BJ (cell line): ENCODE measurements around the gene C16orf74. TPM values are rescaled to one million over a fixed set of nuclear protein-coding genes. Genes with fewer than 3 reads are reported as not detected.

Experiments used
- CTCF ChIA-PET: fragments of 350-600 bp; formaldehyde crosslinking; extraction: SDS; loops from one replicate; lab custom pipeline; 2021; ENCODE audit warnings: antibody characterized with exemption, inconsistent platforms; lab: Yijun Ruan, JAX
- POLR2A ChIA-PET: fragments of 300-600 bp; sonication (Branson Sonifier 250); formaldehyde crosslinking; extraction: SDS; loops from one replicate; lab custom pipeline; 2021; ENCODE audit warnings: antibody characterized with exemption; lab: Charles Lee
- DNase-seq: peaks from one replicate; pipeline ENCODE4 v3.0.0-alpha.2; 2011; ENCODE audit warnings: low read depth
- H3K27me3 ChIP-seq: 2 replicates; pipeline ENCODE4 v1.6.0; 2011; ENCODE audit warnings: low read length; ENCODE audit not compliant: control insufficient read depth, insufficient read depth
- H3K36me3 ChIP-seq: 2 replicates; pipeline ENCODE4 v1.5.1; 2011; ENCODE audit warnings: low read length; ENCODE audit not compliant: control insufficient read depth, insufficient read depth
- H3K4me3 ChIP-seq: 2 replicates; pipeline ENCODE4 v1.5.1; 2011; ENCODE audit warnings: low read depth, mild to moderate bottlenecking, control low read depth, low read length
- polyA plus RNA-seq: library from polyadenylated mRNA; depleted of rRNA; stranded (reverse); fragments of >200 nt; gene quantifications from 2 replicates; pipeline ENCODE4 v1.2.3, GENCODE V29; 2011
- TF ChIP-seq, protein P1 (sequence below): IDR thresholded peaks from 2 replicates; pipeline ENCODE4 v1.5.1; 2011; ENCODE audit warnings: low read depth, mild to moderate bottlenecking, control low read depth, inconsistent platforms, low read length, moderate library complexity; ENCODE audit not compliant: insufficient read depth

The C16orf74 gene
- polyA plus RNA-seq, 1 experiment: 2.9 TPM

DNA sequence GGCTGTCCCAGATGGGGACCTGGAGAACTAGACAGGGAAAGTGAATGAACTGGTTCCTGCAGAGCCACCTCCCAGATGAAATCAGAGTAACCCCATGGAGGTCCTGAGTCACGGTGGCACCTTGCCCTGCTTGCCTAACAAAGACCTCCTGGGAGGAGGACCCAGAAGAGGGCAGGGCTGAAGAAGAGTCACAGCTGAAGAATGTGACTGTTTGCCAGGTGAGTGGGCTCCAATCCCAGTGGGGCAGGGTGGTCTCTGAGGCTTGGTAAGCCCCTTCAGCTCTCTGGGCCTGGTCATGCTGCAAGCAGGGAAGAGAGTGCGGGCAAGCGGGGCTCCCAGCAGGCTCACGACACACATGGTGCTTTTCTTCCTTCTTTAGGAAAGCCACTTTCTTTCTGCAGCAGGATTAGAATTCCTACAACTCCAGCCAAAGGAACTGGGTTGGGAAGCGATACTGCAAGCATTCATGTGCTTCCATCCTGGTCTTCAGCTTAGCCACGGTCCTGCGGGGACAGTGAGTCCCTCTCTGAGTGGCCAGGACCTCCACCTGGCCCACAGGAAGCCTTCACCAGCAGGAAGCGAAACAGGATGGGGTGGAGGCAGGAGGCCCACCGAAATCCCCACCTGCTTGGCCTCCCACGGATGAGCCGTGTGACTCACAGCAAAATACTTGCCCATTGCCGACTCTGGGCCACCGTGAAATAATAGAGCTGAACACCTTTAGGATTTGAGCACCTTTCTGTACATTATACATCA is 4.3 kb downstream of the C16orf74 start:
- Histone ChIP-seq H3K36me3 (no peaks in the 10 kb centered on the region), H3K4me3 (no peak overlapping the region), H3K27me3 (no peaks in the 10 kb centered on the region)
- POLR2A ChIA-PET: no interaction called here
- CTCF ChIA-PET: interaction anchor here (0.8 to 1.9 kb wide), 3 partner anchors 9 to 28 kb away, joined by 3 to 5 read pairs (median 4); no protein-coding TSS in a partner anchor
- TF ChIP-seq, protein P1, sequence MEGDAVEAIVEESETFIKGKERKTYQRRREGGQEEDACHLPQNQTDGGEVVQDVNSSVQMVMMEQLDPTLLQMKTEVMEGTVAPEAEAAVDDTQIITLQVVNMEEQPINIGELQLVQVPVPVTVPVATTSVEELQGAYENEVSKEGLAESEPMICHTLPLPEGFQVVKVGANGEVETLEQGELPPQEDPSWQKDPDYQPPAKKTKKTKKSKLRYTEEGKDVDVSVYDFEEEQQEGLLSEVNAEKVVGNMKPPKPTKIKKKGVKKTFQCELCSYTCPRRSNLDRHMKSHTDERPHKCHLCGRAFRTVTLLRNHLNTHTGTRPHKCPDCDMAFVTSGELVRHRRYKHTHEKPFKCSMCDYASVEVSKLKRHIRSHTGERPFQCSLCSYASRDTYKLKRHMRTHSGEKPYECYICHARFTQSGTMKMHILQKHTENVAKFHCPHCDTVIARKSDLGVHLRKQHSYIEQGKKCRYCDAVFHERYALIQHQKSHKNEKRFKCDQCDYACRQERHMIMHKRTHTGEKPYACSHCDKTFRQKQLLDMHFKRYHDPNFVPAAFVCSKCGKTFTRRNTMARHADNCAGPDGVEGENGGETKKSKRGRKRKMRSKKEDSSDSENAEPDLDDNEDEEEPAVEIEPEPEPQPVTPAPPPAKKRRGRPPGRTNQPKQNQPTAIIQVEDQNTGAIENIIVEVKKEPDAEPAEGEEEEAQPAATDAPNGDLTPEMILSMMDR: no peak
- no peak for DNase-seq

GRCh38 chr16:85738923-85739715 is 11.8 kb downstream of the C16orf74 start:
- DNase-seq: no peak
- Histone ChIP-seq H3K27me3 (no peaks in the 10 kb centered on the region), H3K36me3 (no peaks in the 10 kb centered on the region), H3K4me3 (no peak overlapping the region)
- ChIA-PET CTCF (interaction anchor here (0.7 kb wide), 1 partner anchor 15 kb away, joined by 3 read pairs; no protein-coding TSS in a partner anchor), POLR2A (no interaction called here)
- TF ChIP-seq, protein P1: no peak

DNA sequence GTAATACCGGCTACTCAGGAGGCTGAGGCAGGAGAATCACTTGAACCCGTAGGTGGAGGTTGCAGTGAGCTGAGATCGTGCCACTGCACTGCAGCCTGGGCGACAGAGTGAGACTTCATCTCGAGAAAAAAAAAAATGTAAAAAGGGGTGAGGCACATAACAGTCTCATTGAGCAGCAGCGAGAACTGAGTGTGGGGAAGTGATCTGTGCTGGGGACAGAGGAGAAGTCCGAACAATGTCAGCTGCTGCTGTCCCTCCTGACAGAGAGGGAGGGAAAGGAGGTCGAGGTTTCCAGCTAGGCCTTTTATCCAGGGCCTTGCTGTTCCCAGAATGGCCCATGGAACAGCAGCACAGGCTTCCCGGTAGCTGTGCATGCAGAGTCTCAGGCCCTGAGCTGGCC is 14.0 kb downstream of the C16orf74 start:
- H3K36me3 ChIP-seq: no peaks in the 10 kb centered on the region
- CTCF ChIA-PET: interaction anchor here (0.8 to 1.5 kb wide), 3 partner anchors 9 to 18 kb away, joined by 3 to 4 read pairs (median 3); no protein-coding TSS in a partner anchor
- POLR2A ChIA-PET: no interaction called here
- no peaks in the 10 kb centered on the region for H3K27me3 ChIP-seq
- TF ChIP-seq, protein P1: no peak
- DNase-seq: no peak
- H3K4me3 ChIP-seq: no peak overlapping the region

DNA sequence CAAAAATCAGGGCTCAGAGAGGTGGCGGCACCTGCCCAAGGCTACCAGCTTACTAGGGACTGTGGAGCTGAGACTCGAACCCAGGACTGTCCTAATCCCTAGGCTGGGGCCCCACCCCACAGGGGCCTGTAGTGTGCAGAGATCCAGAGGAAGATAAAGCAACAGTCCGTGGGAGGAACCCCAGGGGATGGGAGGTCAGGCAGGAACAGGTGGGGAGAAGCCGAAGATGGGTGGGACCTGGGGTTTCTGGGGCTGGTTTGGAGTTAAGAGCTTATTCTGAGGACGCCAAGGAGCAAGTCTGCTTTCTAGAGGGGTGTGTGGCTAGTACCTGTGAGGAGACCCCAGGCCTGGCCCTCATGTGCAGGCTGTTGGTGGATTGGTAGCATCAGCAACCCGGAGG is 14.9 kb downstream of the C16orf74 start:
- DNase-seq: no peak
- no peaks in the 10 kb centered on the region for H3K27me3 ChIP-seq
- ChIA-PET POLR2A (no interaction called here), CTCF (interaction anchor here (0.8 to 1.2 kb wide), 2 partner anchors 10 to 17 kb away, joined by 3 read pairs; no protein-coding TSS in a partner anchor)
- H3K4me3 ChIP-seq: no peak overlapping the region
- no peaks in the 10 kb centered on the region for H3K36me3 ChIP-seq
- TF ChIP-seq, protein P1: no peak

GRCh38 chr16:85735225-85735635 is 15.7 kb downstream of the C16orf74 start:
- Histone ChIP-seq H3K4me3 (no peak overlapping the region), H3K27me3 (no peaks in the 10 kb centered on the region), H3K36me3 (no peaks in the 10 kb centered on the region)
- TF ChIP-seq, protein P1: no peak
- DNase-seq: no peak
- ChIA-PET POLR2A (no interaction called here), CTCF (no interaction called here)
